Measurements from ENCODE around the gene C16orf87. TPM values are rescaled to one million over a fixed set of nuclear protein-coding genes. Genes with fewer than 3 reads are reported as not detected.

Gene C16orf87
- total RNA-seq, 1 experiment from 2014 or later = 10.2 TPM

GRCh38 chr16:46762583-46762982 is 68.4 kb downstream of the C16orf87 start:
- ChIA-PET CTCF (no interaction called here), POLR2A (no interaction called here)

More at GRCh38 chr16:46762583-46762982, 68.4 kb downstream of the C16orf87 start:
- RAD21 ChIA-PET (ENCODE audit: low non-redundant PET in 1 of 2, low total read pairs in 2 of 2, uncharacterized antibody in 2 of 2, unreplicated experiment in 2 of 2) = no interaction called here
- ATAC-seq = no peak
- Histone ChIP-seq H3K36me3 (ENCODE audit: control insufficient read depth in 1 of 2, insufficient read depth in 2 of 2, low read length in 2 of 2) (no peaks in the 10 kb centered on the region), H3K79me2 (ENCODE audit: insufficient read depth, low read length) (no peaks in the 10 kb centered on the region), H3K27me3 (ENCODE audit: insufficient read depth, low read length) (no peaks in the 10 kb centered on the region; the same call in 1 of the 2 replicates), H3K27ac (ENCODE audit: low read depth, low read length) (no peak overlapping the region), H3K4me2 (ENCODE audit: low read length) (no peak overlapping the region), H3K9me3 (ENCODE audit: control insufficient read depth in 1 of 2, insufficient read depth in 1 of 2, low read depth in 1 of 2, low read length in 2 of 2) (no peaks in the 10 kb centered on the region), H3K9ac (ENCODE audit: low read length) (no peak overlapping the region), H4K20me1 (ENCODE audit: insufficient read depth) (no peaks in the 10 kb centered on the region), H3K4me3 (replicated peaks in 1 of 2; ENCODE audit: low read depth in 1 of 2, low read length in 2 of 2) (no peak overlapping the region), H3K9me2 (ENCODE audit: insufficient read depth) (no peaks in the 10 kb centered on the region), H2AFZ (ENCODE audit: low read depth, low read length, poor library complexity, severe bottlenecking) (no peak overlapping the region), H3K4me1 (ENCODE audit: control insufficient read depth in 1 of 2, insufficient read depth in 2 of 2, low read length in 2 of 2) (no peaks in the 10 kb centered on the region)
- DNase-seq (ENCODE audit: low read depth, low spot score) = no peak
- intact Hi-C loops (cut with micrococcal nuclease) = no loop called here
- no TSS peak for BruUV-seq (replicated peaks)
- TF ChIP-seq SP1 (IDR thresholded peaks at IDR 0.05; ENCODE audit: low read depth) (no peak), ZFX (IDR thresholded peaks at IDR 0.05) (no peak), POLR2A (IDR thresholded peaks at IDR 0.05; ENCODE audit: borderline replicate concordance, extremely low read depth, insufficient read depth, insufficient read length) (no peak), EZH2phosphoT487 (IDR thresholded peaks at IDR 0.05; ENCODE audit: borderline replicate concordance) (no peak), SRF (IDR thresholded peaks at IDR 0.05; ENCODE audit: low read depth) (no peak), JUND (IDR thresholded peaks at IDR 0.05) (no peak), RAD21 (IDR thresholded peaks at IDR 0.05; ENCODE audit: low read depth) (no peak), ELF1 (IDR thresholded peaks at IDR 0.05; ENCODE audit: borderline replicate concordance, low read depth) (no peak), CEBPB (IDR thresholded peaks at IDR 0.05; ENCODE audit: low read depth) (no peak), YY1 (IDR thresholded peaks at IDR 0.05; ENCODE audit: extremely low read depth, insufficient replicate concordance, low read depth, low read length) (no peak), FOSL1 (IDR thresholded peaks at IDR 0.05; ENCODE audit: low read depth) (no peak), ATF3 (IDR thresholded peaks at IDR 0.05) (no peak), POLR2AphosphoS5 (IDR thresholded peaks at IDR 0.05; ENCODE audit: low read depth, low read length) (no peak)
- TF ChIP-seq, protein P1, sequence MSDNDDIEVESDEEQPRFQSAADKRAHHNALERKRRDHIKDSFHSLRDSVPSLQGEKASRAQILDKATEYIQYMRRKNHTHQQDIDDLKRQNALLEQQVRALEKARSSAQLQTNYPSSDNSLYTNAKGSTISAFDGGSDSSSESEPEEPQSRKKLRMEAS (IDR thresholded peaks at IDR 0.05) = no peak
- TF ChIP-seq, protein P2, sequence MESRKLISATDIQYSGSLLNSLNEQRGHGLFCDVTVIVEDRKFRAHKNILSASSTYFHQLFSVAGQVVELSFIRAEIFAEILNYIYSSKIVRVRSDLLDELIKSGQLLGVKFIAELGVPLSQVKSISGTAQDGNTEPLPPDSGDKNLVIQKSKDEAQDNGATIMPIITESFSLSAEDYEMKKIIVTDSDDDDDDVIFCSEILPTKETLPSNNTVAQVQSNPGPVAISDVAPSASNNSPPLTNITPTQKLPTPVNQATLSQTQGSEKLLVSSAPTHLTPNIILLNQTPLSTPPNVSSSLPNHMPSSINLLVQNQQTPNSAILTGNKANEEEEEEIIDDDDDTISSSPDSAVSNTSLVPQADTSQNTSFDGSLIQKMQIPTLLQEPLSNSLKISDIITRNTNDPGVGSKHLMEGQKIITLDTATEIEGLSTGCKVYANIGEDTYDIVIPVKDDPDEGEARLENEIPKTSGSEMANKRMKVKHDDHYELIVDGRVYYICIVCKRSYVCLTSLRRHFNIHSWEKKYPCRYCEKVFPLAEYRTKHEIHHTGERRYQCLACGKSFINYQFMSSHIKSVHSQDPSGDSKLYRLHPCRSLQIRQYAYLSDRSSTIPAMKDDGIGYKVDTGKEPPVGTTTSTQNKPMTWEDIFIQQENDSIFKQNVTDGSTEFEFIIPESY (IDR thresholded peaks at IDR 0.05; ENCODE audit: extremely low read depth, insufficient replicate concordance, low read length) = no peak

Data from HCT116 (cell line).